SU-DHL-6 (cell line): Measurements from ENCODE around the gene LRRC23.

Experiments used
- EZH2phosphoT487 ChIP-seq: fragments of 200-600 bp; sonication (generic), shearing (Covaris generic); conservative IDR thresholded peaks from 2 replicates; pipeline ENCODE4 v1.6.1; 2018; ENCODE audit warnings: mild to moderate bottlenecking, antibody characterized with exemption, low read length, moderate library complexity, mixed read lengths
- TF ChIP-seq, protein P1 (sequence below): fragments of 200-600 bp; sonication (generic); IDR thresholded peaks from one replicate; pipeline ENCODE4 v1.5.1; 2017; ENCODE audit warnings: antibody characterized with exemption, mild to moderate bottlenecking, low read length, moderate library complexity; ENCODE audit not compliant: insufficient read depth, poor library complexity, severe bottlenecking

DNA sequence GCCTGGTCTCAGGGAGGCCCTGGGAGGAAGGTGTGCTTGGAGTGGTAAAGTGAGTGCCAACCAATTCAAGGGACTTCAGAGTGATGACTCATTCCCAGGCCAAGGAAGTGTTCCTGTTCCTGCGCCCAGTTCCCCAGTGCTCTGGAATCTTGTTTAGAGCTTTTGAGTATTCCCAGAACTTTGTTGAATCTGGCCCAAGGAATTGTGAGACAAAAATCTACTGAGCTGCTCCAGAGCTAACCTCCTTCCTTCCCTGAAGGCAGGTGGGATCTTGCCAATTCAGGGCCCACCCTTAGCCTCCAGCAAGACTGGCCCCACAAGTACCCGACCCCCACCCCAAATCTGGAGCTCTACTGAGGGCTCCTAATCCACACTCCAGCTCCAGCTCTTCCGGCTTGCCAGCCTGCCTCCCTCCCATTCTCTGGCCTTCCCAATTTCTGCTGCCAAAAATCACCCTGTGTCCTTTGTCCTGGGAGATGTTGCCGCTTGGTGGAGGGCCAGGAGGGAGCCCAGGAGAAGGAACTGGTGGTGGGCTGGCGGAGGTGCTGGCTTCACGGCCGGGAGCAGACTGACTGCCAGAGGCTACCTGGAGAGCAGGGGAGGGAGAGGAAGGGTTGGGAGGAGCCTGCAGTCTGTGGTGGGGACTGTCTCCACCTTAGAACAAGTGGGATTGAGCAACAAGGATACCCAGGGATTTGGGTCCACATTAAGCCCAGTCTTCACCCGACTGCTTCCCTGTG, 21.1 kb downstream of the LRRC23 start:
- TF ChIP-seq, protein P1, sequence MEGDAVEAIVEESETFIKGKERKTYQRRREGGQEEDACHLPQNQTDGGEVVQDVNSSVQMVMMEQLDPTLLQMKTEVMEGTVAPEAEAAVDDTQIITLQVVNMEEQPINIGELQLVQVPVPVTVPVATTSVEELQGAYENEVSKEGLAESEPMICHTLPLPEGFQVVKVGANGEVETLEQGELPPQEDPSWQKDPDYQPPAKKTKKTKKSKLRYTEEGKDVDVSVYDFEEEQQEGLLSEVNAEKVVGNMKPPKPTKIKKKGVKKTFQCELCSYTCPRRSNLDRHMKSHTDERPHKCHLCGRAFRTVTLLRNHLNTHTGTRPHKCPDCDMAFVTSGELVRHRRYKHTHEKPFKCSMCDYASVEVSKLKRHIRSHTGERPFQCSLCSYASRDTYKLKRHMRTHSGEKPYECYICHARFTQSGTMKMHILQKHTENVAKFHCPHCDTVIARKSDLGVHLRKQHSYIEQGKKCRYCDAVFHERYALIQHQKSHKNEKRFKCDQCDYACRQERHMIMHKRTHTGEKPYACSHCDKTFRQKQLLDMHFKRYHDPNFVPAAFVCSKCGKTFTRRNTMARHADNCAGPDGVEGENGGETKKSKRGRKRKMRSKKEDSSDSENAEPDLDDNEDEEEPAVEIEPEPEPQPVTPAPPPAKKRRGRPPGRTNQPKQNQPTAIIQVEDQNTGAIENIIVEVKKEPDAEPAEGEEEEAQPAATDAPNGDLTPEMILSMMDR = no peak
- no peak for TF ChIP-seq EZH2phosphoT487
